Heart left ventricle (tissue), 13 donors: Measurements from ENCODE around the gene SCNN1G.

ENCODE experiments used
- CTCF ChIP-seq, 12 donors: fragments of 200-600 bp; sonication (generic) in 4 of 12; IDR thresholded peaks; one replicate each; pipeline versions ENCODE4 v1.5.0 to v1.8.0; 2018 to 2022; ENCODE audit warnings: antibody characterized with exemption in 12 of 12, mild to moderate bottlenecking in 5 of 12
- POLR2A ChIP-seq, 2 donors: fragments of 450-650 bp; IDR thresholded peaks; one replicate each; pipeline ENCODE4 v1.6.1; 2017; ENCODE audit warnings: antibody characterized with exemption in 2 of 2, mild to moderate bottlenecking in 2 of 2, moderate library complexity in 2 of 2
- donor health status: ischemic (EF 13 %, LVEDD 7.1; RV severe dilation, severe dysfunction).
- donor health status: DM: no; HTN: yes; CAD: no.
- donor health status: DM: no; HTN: no; CAD: no.
- donor health status: ischemic (EF 25% LVEDD 6.9; RV normal size, moderate dysfunction).
- donor health status: ischemic (EF 25% LVEDD 5.7; RV mildly dilated, moderate dysfunction).
- donor health status: ischemic (EF 35%, LVEDD 5.7; RV mildly dilated, moderate dysfunction).
- donor health status: nonischemic (EF 11% LVEDD 7.7; RV severe dilation, severe dysfunction).
- donor health status: DM: yes; HTN: yes; CAD: no.
- donor health status: PGD.
- donor health status: ischemic (EF 29% LVEDD 5.4; RV normal size, mild dysfunction).
- donor health status: nonischemic (EF 23%, LVEDD 6.1; RV moderate dilation, normal function).

GRCh38 chr16:23240994-23241393 lies 58.4 kb downstream of the SCNN1G start:
- TF ChIP-seq CTCF (IDR thresholded peaks at IDR 0.05) (no peak), POLR2A (IDR thresholded peaks at IDR 0.05) (no peak)
